ENCODE data around the gene NOVA1.
"Not testable (repeated sequence)": the region's sequence is repeated elsewhere in the genome, so short reads cannot be mapped to it uniquely, and the experiment has no call there.

DNA sequence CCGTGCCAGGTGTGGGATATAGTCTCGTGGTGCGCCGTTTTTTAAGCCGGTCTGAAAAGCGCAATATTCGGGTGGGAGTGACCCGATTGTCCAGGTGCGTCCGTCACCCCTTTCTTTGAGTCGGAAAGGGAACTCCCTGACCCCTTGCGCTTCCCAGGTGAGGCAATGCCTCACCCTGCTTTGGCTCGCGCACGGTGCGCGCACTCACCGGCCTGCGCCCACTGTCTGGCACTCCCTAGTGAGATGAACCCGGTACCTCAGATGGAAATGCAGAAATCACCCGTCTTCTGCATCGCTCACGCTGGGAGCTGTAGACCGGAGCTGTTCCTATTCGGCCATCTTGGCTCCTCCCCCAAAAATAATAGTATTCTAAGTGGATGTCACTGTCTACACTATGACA lies 37.1 kb upstream of the NOVA1 start:
- TF ChIP-seq CTCF (IDR thresholded peaks at IDR 0.05; ENCODE audit: low read depth, low read length, poor library complexity, severe bottlenecking); EZH2phosphoT487 (IDR thresholded peaks at IDR 0.05; ENCODE audit: borderline replicate concordance, low read length): not testable (repeated sequence)
